Neural cell (in vitro differentiated cells): ENCODE data around the gene RHOBTB1. TPM values are rescaled to one million over a fixed set of nuclear protein-coding genes. Genes with fewer than 3 reads are reported as not detected.
A peak's percentile ranks its signal among the peaks of the same experiment; 100 is the strongest.

Experiments used
- H2AFZ ChIP-seq: fragments of 200-600, 300-800 bp; sonication (generic), shearing (Covaris generic); 2 replicates; pipeline ENCODE4 v1.6.0; 2014; ENCODE audit warnings: low read depth, mild to moderate bottlenecking, antibody characterized with exemption, low read length, moderate library complexity
- H3F3A ChIP-seq: fragments of 200-600 bp; shearing (Covaris generic); 2 replicates; pipeline ENCODE4 v1.6.1; 2016; ENCODE audit warnings: mild to moderate bottlenecking, moderate library complexity, mixed read lengths, antibody characterized with exemption, low read length; ENCODE audit not compliant: insufficient read depth, poor library complexity, severe bottlenecking
- H3K27ac ChIP-seq: fragments of 200-600, 300-800 bp; sonication (generic), shearing (Covaris generic); 2 replicates; pipeline ENCODE4 v1.5.1; 2014; ENCODE audit warnings: mild to moderate bottlenecking, low read length, moderate library complexity
- H3K27me3 ChIP-seq: fragments of 300-800, 200-600 bp; sonication (generic), shearing (Covaris generic); 2 replicates; pipeline ENCODE4 v1.6.0; 2014; ENCODE audit warnings: mild to moderate bottlenecking, low read depth, low read length, moderate library complexity; ENCODE audit not compliant: insufficient read depth
- H3K36me3 ChIP-seq: fragments of 300-800, 200-600 bp; sonication (generic), shearing (Covaris generic); 2 replicates; pipeline ENCODE4 v1.5.1; 2014; ENCODE audit warnings: mild to moderate bottlenecking, antibody characterized with exemption, low read length, moderate library complexity; ENCODE audit not compliant: insufficient read depth
- H3K4me2 ChIP-seq: fragments of 300-800, 200-600 bp; sonication (generic), shearing (Covaris generic); 2 replicates; pipeline ENCODE4 v1.6.0; 2014; ENCODE audit warnings: mild to moderate bottlenecking, low read length
- H3K4me3 ChIP-seq: fragments of 300-800, 200-600 bp; sonication (generic), shearing (Covaris generic); 2 replicates; pipeline ENCODE4 v1.5.1; 2014; ENCODE audit warnings: mild to moderate bottlenecking, low read length, moderate library complexity
- H3K79me2 ChIP-seq: fragments of 200-600 bp; shearing (Covaris generic); replicated peaks from 2 replicates; pipeline ENCODE4 v1.6.0; 2014; ENCODE audit warnings: mild to moderate bottlenecking, low read length, moderate library complexity; ENCODE audit not compliant: insufficient read depth
- H3K9ac ChIP-seq: fragments of 300-800, 200-600 bp; sonication (generic), shearing (Covaris generic); 2 replicates; pipeline ENCODE4 v1.6.1; 2016; ENCODE audit warnings: mild to moderate bottlenecking, low read length, mixed read lengths
- H3K9me2 ChIP-seq: fragments of 200-600 bp; shearing (Covaris generic); 2 replicates; pipeline ENCODE4 v1.6.1; 2016; ENCODE audit warnings: mild to moderate bottlenecking, low read length, mixed read lengths; ENCODE audit not compliant: insufficient read depth
- H3K9me3 ChIP-seq: fragments of 200-600, 300-800 bp; sonication (generic), shearing (Covaris generic); 2 replicates; pipeline ENCODE4 v1.6.1; 2016; ENCODE audit warnings: mild to moderate bottlenecking, mixed run types, low read length, moderate library complexity, mixed read lengths
- H4K20me1 ChIP-seq: fragments of 200-600 bp; shearing (Covaris generic); 2 replicates; pipeline ENCODE4 v1.6.1; 2016; ENCODE audit warnings: mild to moderate bottlenecking, mixed run types; ENCODE audit not compliant: insufficient read depth
- CTCF ChIP-seq: fragments of 450-650 bp; IDR thresholded peaks from 2 replicates; pipeline ENCODE4 v1.5.1; 2014; ENCODE audit warnings: antibody characterized with exemption, mild to moderate bottlenecking, moderate library complexity; ENCODE audit not compliant: poor library complexity, severe bottlenecking
- EP300 ChIP-seq: fragments of 450-650 bp; conservative IDR thresholded peaks from 2 replicates; pipeline ENCODE4 v1.6.1; 2014; ENCODE audit warnings: antibody characterized with exemption, mild to moderate bottlenecking, moderate library complexity; ENCODE audit not compliant: poor library complexity, severe bottlenecking
- EZH2 ChIP-seq: fragments of 200-600, 300-800 bp; shearing (Covaris generic), sonication (generic); IDR thresholded peaks from 2 replicates; pipeline ENCODE4 v1.6.1; 2014; ENCODE audit warnings: antibody characterized with exemption, low read length, borderline replicate concordance, mild to moderate bottlenecking; ENCODE audit not compliant: insufficient read depth, poor library complexity, severe bottlenecking
- MXI1 ChIP-seq: fragments of 450-650 bp; conservative IDR thresholded peaks from 2 replicates; pipeline ENCODE4 v1.6.1; 2014; ENCODE audit warnings: antibody characterized with exemption, mild to moderate bottlenecking; ENCODE audit not compliant: poor library complexity, severe bottlenecking
- POLR2AphosphoS5 ChIP-seq: IDR thresholded peaks from 2 replicates; pipeline ENCODE4 v1.6.1; 2012
- RAD21 ChIP-seq: fragments of 450-650 bp; conservative IDR thresholded peaks from 2 replicates; pipeline ENCODE4 v1.6.1; 2014; ENCODE audit warnings: antibody characterized with exemption, mild to moderate bottlenecking, moderate library complexity
- REST ChIP-seq: IDR thresholded peaks from 2 replicates; pipeline ENCODE4 v1.6.1; 2012; ENCODE audit warnings: borderline replicate concordance
- SMC3 ChIP-seq: fragments of 450-650 bp; conservative IDR thresholded peaks from 2 replicates; pipeline ENCODE4 v1.6.1; 2014; ENCODE audit warnings: antibody characterized with exemption, mild to moderate bottlenecking, moderate library complexity; ENCODE audit not compliant: poor library complexity
- TAF1 ChIP-seq: IDR thresholded peaks from 2 replicates; pipeline ENCODE4 v1.6.1; 2012; ENCODE audit warnings: low read depth
- polyA plus RNA-seq: library from polyadenylated mRNA; depleted of rRNA; stranded (reverse); fragments of >200 nt; gene quantifications from 2 replicates; pipeline ENCODE4 v1.2.3, GENCODE V29; 2014

The RHOBTB1 gene
- polyA plus RNA-seq, 1 donor from 2014 or later = 10.5 TPM

GRCh38 chr10:60942788-60943315 is 1.1 kb downstream of the RHOBTB1 start:
- TF ChIP-seq SMC3 (no peak), EP300 (no peak), TAF1 (no peak), CTCF (no peak), EZH2 (no peak), POLR2AphosphoS5 (no peak), MXI1 (no peak), RAD21 (no peak), REST (no peak)
- Histone ChIP-seq H2AFZ (peak overlapping the region; percentile 76), H3K9me3 (no peaks in the 10 kb centered on the region), H3K27ac (peak overlapping the region; percentile 47), H3K27me3 (no peaks in the 10 kb centered on the region), H3K79me2 (peaks cover 3% of the 10 kb centered on the region), H3K9ac (peak overlapping the region; percentile 74), H3K9me2 (no peaks in the 10 kb centered on the region), H3K4me3 (peak overlapping the region; percentile 83), H3K4me2 (peak overlapping the region; percentile 61), H4K20me1 (no peaks in the 10 kb centered on the region), H3F3A (no peaks in the 10 kb centered on the region), H3K36me3 (no peaks in the 10 kb centered on the region)

- Histone ChIP-seq H3K27ac (no peak overlapping the region), H3K36me3 (no peaks in the 10 kb centered on the region), H3K4me3 (peak overlapping the region; percentile 83), H3K4me2 (peak overlapping the region; percentile 11), H4K20me1 (no peaks in the 10 kb centered on the region), H3F3A (no peaks in the 10 kb centered on the region), H3K9me3 (no peaks in the 10 kb centered on the region), H3K27me3 (no peaks in the 10 kb centered on the region), H2AFZ (no peak overlapping the region), H3K79me2 (peaks cover 3% of the 10 kb centered on the region), H3K9me2 (no peaks in the 10 kb centered on the region), H3K9ac (peak overlapping the region; percentile 74)
- TF ChIP-seq MXI1 (no peak), CTCF (no peak), TAF1 (no peak), EP300 (no peak)
These were observed 1.7 kb downstream of the RHOBTB1 start for GRCh38 chr10:60942134-60942787.
